OCI-LY1 (cell line): ENCODE data around the gene SAP30BP.

Source experiments
- EZH2 ChIP-seq: fragments of 200-600 bp; sonication (generic), shearing (Covaris generic); IDR thresholded peaks from 2 replicates; pipeline ENCODE4 v1.8.0; 2017; ENCODE audit warnings: borderline replicate concordance, mixed run types, mild to moderate bottlenecking, antibody characterized with exemption, low read length, moderate library complexity, mixed read lengths
- TF ChIP-seq, protein P1 (sequence below): fragments of 200-600 bp; sonication (generic), shearing (Covaris generic); IDR thresholded peaks from 2 replicates; pipeline ENCODE4 v1.5.1; 2017; ENCODE audit warnings: mild to moderate bottlenecking, antibody characterized with exemption, low read length, moderate library complexity, mixed read lengths

DNA sequence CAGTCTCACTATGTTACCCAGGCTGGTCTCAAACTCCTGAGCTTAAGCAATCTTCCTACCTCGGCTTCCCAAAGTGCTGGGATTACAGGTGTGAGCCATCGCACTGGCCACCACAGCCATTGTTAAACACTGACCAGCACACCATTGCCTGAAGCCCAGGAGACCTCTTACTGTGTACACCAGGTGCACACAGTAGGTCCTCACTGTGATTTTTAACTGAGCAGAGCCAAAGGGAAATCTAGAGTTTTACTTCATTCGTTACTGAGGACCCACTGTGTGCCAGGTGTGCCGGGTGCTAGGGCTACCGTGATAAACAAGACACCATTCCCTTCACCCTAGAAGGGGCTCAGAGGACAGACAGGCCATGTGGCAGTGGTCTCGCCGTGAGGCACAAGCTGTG lies 58.4 kb downstream of the SAP30BP start:
- TF ChIP-seq EZH2 = no peak
- TF ChIP-seq, protein P1, sequence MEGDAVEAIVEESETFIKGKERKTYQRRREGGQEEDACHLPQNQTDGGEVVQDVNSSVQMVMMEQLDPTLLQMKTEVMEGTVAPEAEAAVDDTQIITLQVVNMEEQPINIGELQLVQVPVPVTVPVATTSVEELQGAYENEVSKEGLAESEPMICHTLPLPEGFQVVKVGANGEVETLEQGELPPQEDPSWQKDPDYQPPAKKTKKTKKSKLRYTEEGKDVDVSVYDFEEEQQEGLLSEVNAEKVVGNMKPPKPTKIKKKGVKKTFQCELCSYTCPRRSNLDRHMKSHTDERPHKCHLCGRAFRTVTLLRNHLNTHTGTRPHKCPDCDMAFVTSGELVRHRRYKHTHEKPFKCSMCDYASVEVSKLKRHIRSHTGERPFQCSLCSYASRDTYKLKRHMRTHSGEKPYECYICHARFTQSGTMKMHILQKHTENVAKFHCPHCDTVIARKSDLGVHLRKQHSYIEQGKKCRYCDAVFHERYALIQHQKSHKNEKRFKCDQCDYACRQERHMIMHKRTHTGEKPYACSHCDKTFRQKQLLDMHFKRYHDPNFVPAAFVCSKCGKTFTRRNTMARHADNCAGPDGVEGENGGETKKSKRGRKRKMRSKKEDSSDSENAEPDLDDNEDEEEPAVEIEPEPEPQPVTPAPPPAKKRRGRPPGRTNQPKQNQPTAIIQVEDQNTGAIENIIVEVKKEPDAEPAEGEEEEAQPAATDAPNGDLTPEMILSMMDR = no peak
